T1000 (cell line): Measurements from ENCODE around the gene GPT2.
A peak's percentile ranks its signal among the peaks of the same experiment; 100 is the strongest.

Experiments
- DNase-seq: peaks from one replicate; lab custom pipeline; 2025; ENCODE audit warnings: mixed read lengths; lab: John Stamatoyannopoulos, UW

The GPT2 gene

DNA sequence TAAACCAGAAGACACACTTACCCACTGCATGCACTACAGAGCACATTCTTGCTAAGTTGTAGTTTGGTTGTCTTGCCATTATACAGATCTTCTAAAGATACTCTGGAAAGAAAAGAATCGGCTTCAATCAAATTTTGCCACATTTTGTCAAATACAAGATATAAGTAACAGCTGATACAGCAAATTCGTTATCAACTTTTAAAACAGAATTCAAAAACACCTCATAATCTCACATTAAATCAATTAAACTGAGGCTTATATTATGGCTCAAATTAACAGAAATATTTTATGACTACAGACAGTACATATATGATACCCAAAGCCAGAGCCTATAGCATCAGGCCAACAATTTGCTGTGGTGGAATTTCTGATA is 83.9 kb downstream of the GPT2 start:
- no peak for DNase-seq

DNA sequence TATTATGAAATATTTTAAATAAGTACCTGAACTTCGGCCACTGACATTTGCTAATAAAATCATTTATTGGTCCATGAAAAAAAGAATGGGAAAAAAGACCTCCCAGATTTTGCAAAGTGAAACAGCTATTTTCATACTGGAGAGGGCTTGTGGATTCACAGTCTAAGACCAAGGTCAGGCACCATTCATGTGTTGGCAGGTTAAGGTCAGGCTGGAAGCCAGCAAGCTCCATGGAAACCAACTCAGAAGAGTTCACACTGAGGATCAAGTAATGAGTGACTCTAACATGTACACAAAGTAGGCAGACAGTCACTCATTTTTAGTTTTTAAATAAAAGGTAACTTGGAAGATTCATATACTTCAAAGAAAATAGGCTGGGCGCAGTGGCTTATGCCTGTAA is 85.9 kb downstream of the GPT2 start:
- no peak for DNase-seq

DNA sequence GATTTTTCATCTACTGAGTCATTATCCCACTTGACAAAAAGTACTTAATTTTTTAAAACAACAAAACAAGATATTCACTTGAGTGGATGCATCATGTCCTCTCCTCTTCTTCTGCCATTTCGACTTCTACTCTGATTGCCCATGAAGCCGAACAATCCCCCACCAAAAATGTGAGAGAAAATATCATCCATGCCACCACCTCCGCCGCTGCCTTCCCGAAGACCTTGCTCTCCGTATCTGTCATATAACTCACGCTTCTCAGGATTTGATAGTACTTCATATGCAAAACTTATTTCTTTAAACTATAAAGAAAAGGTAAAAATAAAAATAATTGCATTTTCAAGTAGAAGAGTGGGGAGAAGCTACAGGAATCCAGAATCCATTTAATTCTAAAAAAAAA is 87.1 kb downstream of the GPT2 start:
- DNase-seq, result no peak

DNA sequence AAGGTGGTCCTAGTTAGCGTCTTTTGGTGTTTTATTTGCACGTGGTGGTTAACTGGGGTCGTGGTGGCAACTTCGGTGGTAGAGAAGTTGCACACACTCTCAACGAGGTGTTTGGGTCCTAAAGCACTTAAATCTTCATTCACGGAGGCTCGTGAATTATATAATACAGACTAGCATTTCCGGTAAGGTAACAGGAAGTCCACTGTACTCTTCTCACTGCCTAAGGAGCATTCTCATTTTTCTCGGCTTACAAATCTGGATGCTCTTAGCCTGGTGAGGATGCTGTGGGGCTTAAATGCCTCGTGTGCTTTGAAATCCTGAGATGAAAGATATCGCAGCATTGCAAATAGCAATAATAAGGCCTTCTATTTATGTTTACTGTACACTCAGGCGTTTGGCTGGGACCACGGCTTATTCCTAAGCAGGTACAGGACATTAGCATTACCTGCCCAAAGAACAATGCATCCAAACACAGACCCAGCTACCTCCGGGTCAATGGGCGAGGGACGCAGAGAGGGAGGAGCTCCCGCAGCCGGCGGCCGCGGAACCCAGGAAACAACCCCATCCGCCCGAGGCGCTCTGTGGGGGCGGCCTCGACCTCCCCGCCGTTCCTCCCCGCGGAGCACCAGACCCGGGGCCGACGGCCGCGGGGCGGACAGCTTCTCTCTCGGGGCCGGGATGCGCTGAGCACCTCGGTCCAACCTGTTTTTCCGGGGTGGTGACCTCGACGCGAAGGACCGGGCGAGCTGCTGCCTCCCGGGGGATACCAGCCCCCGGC is 88.5 kb downstream of the GPT2 start:
- DNase-seq, result no peak

DNA sequence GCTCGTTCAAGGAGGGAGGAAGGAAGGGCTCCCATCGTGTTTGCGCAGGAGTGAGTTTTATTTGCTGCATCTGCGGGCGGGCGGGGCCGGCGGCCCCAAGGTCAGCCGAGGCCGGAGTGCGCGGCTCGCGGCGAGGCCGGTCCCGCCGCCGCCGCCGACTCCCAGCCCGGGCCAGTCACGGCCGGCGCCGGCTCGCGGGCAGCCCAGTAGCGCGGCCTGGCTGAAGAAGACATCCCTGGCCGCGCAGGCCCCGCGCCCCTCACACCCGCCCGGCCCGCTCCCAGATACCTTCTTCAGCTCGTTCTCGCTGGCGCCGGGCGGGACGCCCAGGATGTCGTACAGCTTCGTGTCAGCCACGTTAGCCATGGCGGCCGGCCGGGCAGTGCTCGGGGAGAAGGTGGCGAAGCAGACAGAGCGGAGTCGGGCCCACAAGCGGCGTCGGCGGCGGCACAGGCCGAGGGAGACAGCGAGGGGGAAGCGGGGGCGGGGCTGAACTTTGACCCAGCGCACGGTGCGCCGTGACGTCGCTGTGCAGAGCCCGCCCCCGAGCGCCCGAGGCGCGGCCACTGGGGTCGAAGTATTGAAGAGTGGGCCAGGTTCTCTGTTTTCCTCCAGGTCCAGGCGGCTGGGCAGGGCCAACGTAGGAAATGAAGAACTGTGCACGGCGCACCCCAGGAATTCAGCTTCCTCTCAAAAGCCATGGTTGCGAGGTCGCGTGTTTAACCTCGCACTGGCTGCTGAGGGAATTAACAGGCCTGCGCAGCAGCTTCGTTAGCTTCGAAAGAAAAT is 89.2 kb downstream of the GPT2 start, which contains the start of gene DNAJA2:
Gene DNAJA2, minus strand, starts transcription at position 468 of the 789 bp plus-strand sequence. Its CDS starts 102 bp downstream, at position 366.
- DNase-seq, result peak; percentile 59

DNA sequence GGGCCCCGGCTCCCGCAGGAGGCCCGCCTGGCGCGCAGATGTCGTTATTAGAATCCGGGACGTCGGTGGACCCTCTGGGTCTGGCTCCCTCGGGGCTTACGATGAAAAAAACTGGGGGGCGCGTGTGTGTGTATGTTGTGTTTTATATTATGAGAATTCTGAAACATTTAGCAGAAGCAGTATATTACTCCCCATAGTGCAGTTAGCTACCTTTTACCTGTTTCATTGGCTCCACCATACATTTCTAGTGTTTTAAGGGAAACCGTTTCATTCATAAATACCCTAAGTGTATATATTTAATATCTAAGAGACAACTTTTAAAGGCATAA is 89.8 kb downstream of the GPT2 start:
- DNase-seq, result no peak

DNA sequence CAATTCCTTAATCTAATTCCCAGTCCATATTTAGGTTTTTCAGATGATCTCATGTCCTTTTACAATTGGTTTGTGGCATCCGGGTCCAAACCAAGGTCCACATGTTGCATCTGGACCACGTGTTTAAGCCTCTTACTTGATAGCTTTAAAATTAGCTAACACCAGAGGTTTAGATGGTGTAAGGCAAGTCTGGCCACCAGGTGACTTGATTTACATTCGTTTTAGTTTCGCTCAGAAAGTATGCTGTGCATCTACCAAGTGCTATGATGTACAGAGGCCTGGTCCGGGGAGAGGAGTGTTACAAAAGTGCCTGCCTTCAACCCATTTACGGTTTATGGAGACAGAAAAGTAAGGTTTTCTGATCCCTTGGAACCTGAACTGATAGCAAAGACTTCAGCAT is 90.2 kb downstream of the GPT2 start:
- DNase-seq, result no peak

DNA sequence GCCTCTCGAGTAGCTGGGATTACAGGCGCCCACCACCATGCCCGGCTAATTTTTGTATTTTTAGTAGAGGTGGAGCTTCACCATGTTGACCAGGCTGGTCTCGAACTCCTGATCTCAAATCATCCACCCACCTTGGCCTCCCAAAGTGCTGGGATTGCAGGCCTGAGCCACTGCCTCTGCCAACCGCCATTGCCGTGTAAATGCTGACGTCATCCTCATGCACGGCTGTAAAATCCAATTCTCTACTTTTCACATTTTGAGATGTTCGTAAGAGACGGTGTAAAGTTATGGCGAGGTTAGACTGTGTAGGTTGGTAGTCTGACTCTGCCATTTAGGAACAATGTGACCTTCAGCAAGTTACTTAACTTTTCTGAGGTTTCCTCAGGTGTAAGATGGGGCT is 91.0 kb downstream of the GPT2 start:
- no peak for DNase-seq

DNA sequence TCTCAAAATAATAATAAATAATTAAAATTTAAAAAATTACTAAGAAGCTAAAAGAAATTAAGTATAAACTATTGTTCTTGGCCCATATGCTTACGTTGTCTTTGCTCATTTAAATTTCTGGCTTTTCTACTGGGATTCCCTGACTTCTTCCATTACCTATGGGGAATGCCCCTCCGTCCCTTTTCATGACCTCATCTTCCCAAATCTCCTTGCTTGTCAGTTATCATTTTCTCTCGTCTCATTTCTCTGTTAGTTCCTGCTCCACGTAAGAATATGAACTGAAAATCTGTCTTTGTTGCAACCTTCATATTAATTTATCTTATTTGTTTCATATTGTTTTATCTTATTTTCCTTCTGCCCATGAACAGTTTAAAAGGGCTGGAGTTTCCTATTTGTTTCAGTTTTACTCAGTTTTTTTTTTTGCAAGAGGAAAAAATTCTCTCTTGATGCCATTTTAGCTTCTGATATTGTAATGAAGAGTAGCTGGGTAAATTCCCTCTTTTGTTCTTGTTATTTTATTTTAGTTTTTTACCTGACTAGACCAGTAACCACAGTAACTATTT is 91.8 kb downstream of the GPT2 start:
- DNase-seq, result no peak

DNA sequence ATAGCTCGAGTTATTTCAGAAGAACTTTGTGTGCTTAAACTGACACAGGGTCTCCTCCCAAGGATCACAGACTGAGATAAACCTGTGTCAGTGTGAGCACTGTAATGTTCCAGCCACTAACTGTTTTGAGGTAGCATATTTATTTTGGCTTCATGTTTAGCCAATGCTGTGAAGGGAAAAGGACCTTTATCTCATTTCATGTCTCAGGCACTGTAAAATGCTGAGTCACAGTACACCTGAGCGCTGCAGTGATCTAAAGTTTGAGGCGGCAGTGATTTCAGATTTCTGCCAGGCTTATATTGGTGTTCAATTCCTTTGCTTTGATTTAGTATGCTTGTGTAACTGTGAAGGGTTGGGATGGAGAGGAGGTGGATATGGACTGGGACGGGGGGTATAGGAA is 92.4 kb downstream of the GPT2 start:
- no peak for DNase-seq
